ENCODE measurements around the gene SMR3A. TPM values are rescaled to one million over a fixed set of nuclear protein-coding genes. Genes with fewer than 3 reads are reported as not detected.

The SMR3A gene
- total and polyA plus RNA-seq, 2 of the 13 experiments (the other 11 are each of a cell fraction or from before 2014, with no cell fraction given), result not detected

DNA sequence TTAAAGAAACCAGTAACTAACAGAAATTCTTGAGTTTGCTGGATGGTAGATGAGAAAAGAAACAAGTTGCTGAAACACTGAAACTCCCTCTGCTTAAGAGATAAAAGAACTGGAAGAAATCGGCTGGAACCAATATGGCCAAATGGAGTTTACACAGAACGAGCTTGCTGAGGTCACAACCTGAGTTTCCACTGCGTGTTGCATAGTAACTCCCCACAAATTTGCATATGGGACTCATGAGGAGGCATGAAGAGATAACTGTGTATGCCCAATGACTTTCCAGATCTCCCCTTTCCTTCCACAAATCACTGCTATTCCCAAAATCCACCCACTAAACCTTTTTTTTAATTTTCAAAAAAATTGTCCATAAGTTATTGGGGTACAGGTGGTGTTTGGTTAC lies 12.2 kb downstream of the SMR3A start:
- POLR2A ChIA-PET, result no interaction called here
- H3K27me3 ChIP-seq (ENCODE audit: control insufficient read depth in 1 of 2, insufficient read depth in 2 of 2, low read length in 2 of 2), result no peaks in the 10 kb centered on the region
- in situ Hi-C loops (cut with HindIII; ENCODE audit: extremely low pct_ligation_motif_present, low pct_unique_long_range_greater_than_20kb), result no loop called here

More for the DNA sequence above, 12.2 kb downstream of the SMR3A start:
- no peaks in the 10 kb centered on the region for H3K4me1 ChIP-seq (ENCODE audit: insufficient read depth, low read length)
- FAIRE-seq, result no peak
- no peaks in the 10 kb centered on the region for H3K9me3 ChIP-seq (ENCODE audit: low read length)
- CTCF ChIA-PET (ENCODE audit: low intra/inter-chr PET ratio, low total read pairs), result no interaction called here
- no peak overlapping the region for H3K9ac ChIP-seq (ENCODE audit: insufficient read depth, low read depth, low read length)
- no peaks in the 10 kb centered on the region for H3K36me3 ChIP-seq (replicated peaks in 1 of 2; ENCODE audit: control insufficient read depth in 1 of 2, insufficient read depth in 2 of 2, low read length in 2 of 2)
- H2AFZ ChIP-seq (ENCODE audit: low read length), result no peak overlapping the region
- WGBS (ENCODE audit: low lambda C conversion rate), result 37% methylated on average over 3 of the region's 3 CpGs
- no peaks in the 10 kb centered on the region for H3K79me2 ChIP-seq (ENCODE audit: insufficient read depth, low read length)
- H3K4me3 ChIP-seq (replicated peaks in 1 of 3; ENCODE audit: insufficient read depth in 1 of 3, low read depth in 2 of 3, low read length in 3 of 3), result no peak overlapping the region
- no peak overlapping the region for H3K27ac ChIP-seq (ENCODE audit: extremely low read length, insufficient read depth, low read length)
- H3K4me2 ChIP-seq (ENCODE audit: low read depth, low read length), result no peak overlapping the region
- no peaks in the 10 kb centered on the region for H4K20me1 ChIP-seq (ENCODE audit: insufficient read depth, low read length)
- TF ChIP-seq GTF2F1 (IDR thresholded peaks at IDR 0.05; ENCODE audit: low read length), result no peak
- no peak for TF ChIP-seq MYNN (CRISPR knock-in tag; IDR thresholded peaks at IDR 0.05; ENCODE audit: low read depth)
- no peak for TF ChIP-seq ZNF17 (CRISPR knock-in tag; IDR thresholded peaks at IDR 0.05)
- no peak for TF ChIP-seq CHD2 (IDR thresholded peaks at IDR 0.05; ENCODE audit: low read depth, low read length)
- no peak for TF ChIP-seq DDIT3 (CRISPR knock-in tag; IDR thresholded peaks at IDR 0.05)
- no peak for TF ChIP-seq FOXO1 (CRISPR knock-in tag; IDR thresholded peaks at IDR 0.05)
- no peak for TF ChIP-seq ZNF577 (CRISPR knock-in tag; IDR thresholded peaks at IDR 0.05; ENCODE audit: borderline replicate concordance, low read depth)
- TF ChIP-seq NONO (IDR thresholded peaks at IDR 0.05), result no peak
- no peak for TF ChIP-seq NONO (CRISPR knock-in tag; conservative IDR thresholded peaks at IDR 0.05)
- TF ChIP-seq RBM22 (optimal IDR thresholded peaks at IDR 0.05; ENCODE audit: low read length), result no peak
- no peak for TF ChIP-seq HNF4A (CRISPR knock-in tag; IDR thresholded peaks at IDR 0.05)
- no peak for TF ChIP-seq HNRNPL (IDR thresholded peaks at IDR 0.05; ENCODE audit: low read depth, low read length)
- no peak for TF ChIP-seq SNAI1 (CRISPR knock-in tag; IDR thresholded peaks at IDR 0.05; ENCODE audit: borderline replicate concordance)
- no peak for TF ChIP-seq FOXC1 (CRISPR knock-in tag; IDR thresholded peaks at IDR 0.05; ENCODE audit: borderline replicate concordance)
- TF ChIP-seq MTERF4 (CRISPR knock-in tag; IDR thresholded peaks at IDR 0.05), result no peak
- TF ChIP-seq SUZ12 (IDR thresholded peaks at IDR 0.05; ENCODE audit: low read depth, low read length), result no peak
- TF ChIP-seq ZKSCAN5 (CRISPR knock-in tag; IDR thresholded peaks at IDR 0.05), result no peak
- intact Hi-C loops (cut with micrococcal nuclease; ENCODE audit: unreplicated experiment), result no loop called here
- ATAC-seq, result no peak
- no peak for DNase-seq (ENCODE audit: low spot score)
- BruUV-seq (replicated peaks), result no TSS peak
